B cell (primary cell): ENCODE data around the gene MRPS34. TPM values are rescaled to one million over a fixed set of nuclear protein-coding genes. Genes with fewer than 3 reads are reported as not detected.

Source experiments
- ATAC-seq: fragments of 200-7000 bp; cut with Tn5 transposase; one replicate; pipeline ENCODE4 v1.10.0; 2021; ENCODE audit warnings: low read depth, mild to moderate bottlenecking, moderate number of reproducible peaks, moderate library complexity
- CTCF ChIA-PET: fragments of 350-600 bp; sonication (Branson Sonifier 250); formaldehyde crosslinking; loops from one replicate; lab custom pipeline; 2021; ENCODE audit warnings: antibody characterized with exemption, inconsistent platforms; lab: Charles Lee
- POLR2A ChIA-PET: fragments of 350-600 bp; sonication (Branson Sonifier 250); formaldehyde crosslinking; loops from one replicate; lab custom pipeline; 2021; ENCODE audit warnings: antibody characterized with exemption; lab: Charles Lee
- DNase-seq: peaks from one replicate; pipeline ENCODE4 v3.0.0; 2013
- H2AFZ ChIP-seq: 2 replicates; pipeline ENCODE4 v1.6.1; 2012; ENCODE audit warnings: mild to moderate bottlenecking, low read depth, low read length; ENCODE audit not compliant: insufficient read depth, poor library complexity, severe bottlenecking
- H3K27ac ChIP-seq, 2 donors: 1 replicate in 1 of 2; 2 replicates in 1 of 2; pipeline ENCODE4 v1.5.1; 2012 to 2013; ENCODE audit warnings: low read length in 2 of 2, mild to moderate bottlenecking in 2 of 2, moderate library complexity in 1 of 2
- H3K27me3 ChIP-seq, 4 experiments: fragments of 200-600 bp in 1 of 4; sonication (generic) in 1 of 4; replicated peaks in 1 of 4; 1 replicate in 2 of 4; 2 replicates in 2 of 4; pipeline versions ENCODE4 v1.6.1 to v1.7.0; 2013 to 2016; ENCODE audit warnings: low read length in 3 of 4, mild to moderate bottlenecking in 2 of 4, mixed read lengths in 1 of 4, moderate library complexity in 1 of 4; ENCODE audit not compliant: insufficient read depth in 4 of 4, control insufficient read depth in 3 of 4; ENCODE audit errors: control extremely low read depth in 1 of 4
- H3K36me3 ChIP-seq, 2 experiments: replicated peaks in 1 of 2; 1 replicate in 1 of 2; 2 replicates in 1 of 2; pipeline versions ENCODE4 v1.6.1 to v1.7.1; 2013; ENCODE audit warnings: low read length in 1 of 2; ENCODE audit not compliant: insufficient read depth in 2 of 2, control insufficient read depth in 1 of 2; ENCODE audit errors: control extremely low read depth in 1 of 2, extremely low read depth in 1 of 2
- H3K4me1 ChIP-seq, 2 donors: fragments of 200-600 bp in 1 of 2; sonication (generic) in 1 of 2; 1 replicate in 1 of 2; 2 replicates in 1 of 2; pipeline versions ENCODE4 v1.5.1 to v1.6.1; 2013 to 2017; ENCODE audit warnings: low read length in 2 of 2; ENCODE audit not compliant: control insufficient read depth in 2 of 2, insufficient read depth in 2 of 2
- H3K4me2 ChIP-seq: replicated peaks from 2 replicates; pipeline ENCODE3; 2012; ENCODE audit warnings: mild to moderate bottlenecking, low read depth, low read length; ENCODE audit not compliant: poor library complexity, severe bottlenecking
- H3K4me3 ChIP-seq, 5 experiments: fragments of 200-600 bp in 1 of 5; sonication (generic) in 1 of 5; 1 replicate in 3 of 5; 2 replicates in 2 of 5; pipeline versions ENCODE4 v1.5.1 to v1.7.0; 2011 to 2016; ENCODE audit warnings: low read length in 4 of 5, mild to moderate bottlenecking in 4 of 5, low read depth in 2 of 5, control low read depth in 1 of 5, moderate library complexity in 1 of 5; ENCODE audit not compliant: insufficient read depth in 1 of 5; ENCODE audit errors: control extremely low read depth in 1 of 5, extremely low read depth in 1 of 5
- H3K79me2 ChIP-seq: fragments of 200-600 bp; sonication (generic); one replicate; pipeline ENCODE4 v1.6.0; 2016; ENCODE audit warnings: low read length; ENCODE audit not compliant: control insufficient read depth, insufficient read depth
- H3K9ac ChIP-seq: fragments of 200-600 bp; sonication (generic); 2 replicates; pipeline ENCODE4 v1.6.1; 2017; ENCODE audit warnings: mild to moderate bottlenecking, low read length, moderate library complexity
- H3K9me3 ChIP-seq, 3 donors: one replicate each; pipeline versions ENCODE4 v1.6.1 to v1.7.1; 2013; ENCODE audit warnings: low read length in 2 of 3; ENCODE audit not compliant: control insufficient read depth in 2 of 3, insufficient read depth in 1 of 3; ENCODE audit errors: control extremely low read depth in 1 of 3
- H4K20me1 ChIP-seq: 2 replicates; pipeline ENCODE4 v1.6.0; 2012; ENCODE audit warnings: mild to moderate bottlenecking, low read length; ENCODE audit not compliant: insufficient read depth, control insufficient read depth, poor library complexity, severe bottlenecking
- H3K27ac Mint-ChIP-seq: one replicate; pipeline ENCODE4 v1.8.0; 2021; ENCODE audit warnings: mixed read lengths
- H3K27me3 Mint-ChIP-seq: one replicate; pipeline ENCODE4 v1.8.0; 2021; ENCODE audit warnings: mixed read lengths
- H3K4me1 Mint-ChIP-seq: one replicate; pipeline ENCODE4 v1.8.0; 2021; ENCODE audit warnings: mixed read lengths
- H3K4me3 Mint-ChIP-seq: one replicate; pipeline ENCODE4 v1.8.0; 2021; ENCODE audit warnings: mixed read lengths
- H3K9me3 Mint-ChIP-seq: one replicate; pipeline ENCODE4 v1.8.0; 2022; ENCODE audit warnings: mixed read lengths; ENCODE audit not compliant: insufficient read depth
- EZH2 ChIP-seq: IDR thresholded peaks from 2 replicates; pipeline ENCODE4 v1.6.1; 2012; ENCODE audit warnings: borderline replicate concordance, low read depth, mild to moderate bottlenecking, moderate library complexity, low read length; ENCODE audit not compliant: insufficient read depth, poor library complexity, severe bottlenecking
- WGBS: methylation state at CpG from one replicate; pipeline ENCODE4 v1.1.5; 2013; ENCODE audit warnings: missing lambda C conversion rate; ENCODE audit not compliant: insufficient coverage; 5-methylcytosine and 5-hydroxymethylcytosine counted together
- intact Hi-C: fragments of 100-400 bp; cut with micrococcal nuclease; formaldehyde crosslinking; loops from one replicate; pipeline ENCODE4 v1.10.0; 2022
- polyA plus RNA-seq: library from polyadenylated mRNA; depleted of rRNA; stranded (reverse); fragments of >200 nt; gene quantifications from 2 replicates; pipeline ENCODE4 v1.2.3, GENCODE V29; 2012
- total RNA-seq, 2 donors: library from RNA; stranded (reverse); fragments of 120-200 nt in 1 of 2; gene quantifications; 1 replicate in 1 of 2; 2 replicates in 1 of 2; pipeline versions ENCODE4 v1.2.3 to v1.2.4, GENCODE V29; 2013 to 2022
- TF ChIP-seq, protein P1 (sequence below): fragments of 200-600 bp; IDR thresholded peaks from one replicate; pipeline ENCODE4 v1.8.0; 2022; ENCODE audit warnings: antibody characterized with exemption, mild to moderate bottlenecking

Gene MRPS34
- total and polyA plus RNA-seq, 2 donors (not counting 1 experiment from before 2014, with no cell fraction given), result 44.6 to 55.2 TPM

DNA sequence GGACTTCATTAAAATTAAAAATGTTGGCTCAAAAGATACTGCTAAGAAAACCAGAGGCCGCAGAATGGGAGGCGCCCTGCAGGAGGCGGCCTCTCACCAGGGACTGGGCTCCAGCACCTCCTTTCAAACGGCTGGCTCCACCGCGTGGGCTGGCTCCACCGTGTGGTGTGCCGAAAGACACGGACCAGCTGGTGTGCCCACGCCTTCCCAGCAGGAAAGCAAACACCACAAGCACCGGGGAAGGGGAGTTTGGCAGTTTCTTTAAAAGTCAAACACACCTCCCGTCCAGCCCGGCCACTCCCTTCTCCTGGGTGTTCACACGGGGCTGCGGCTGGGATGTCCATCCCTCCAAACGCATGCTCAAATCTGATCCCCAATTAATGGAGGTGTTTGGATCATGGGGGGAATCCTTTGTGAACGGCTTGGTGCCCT lies 39.8 kb upstream of the MRPS34 start:
- Histone ChIP-seq H3K36me3 (peaks cover 3 to 54% of the 10 kb centered on the region in 2 experiments), H3K4me2 (no peak overlapping the region), H3K9ac (no peak overlapping the region), H4K20me1 (peaks cover 13% of the 10 kb centered on the region), H3K4me3 (no peak overlapping the region), H3K79me2 (no peaks in the 10 kb centered on the region), H2AFZ (no peak overlapping the region), H3K4me1 (no peaks in the 10 kb centered on the region), H3K27me3 (no peaks in the 10 kb centered on the region), H3K9me3 (peaks cover 0 to 4% (median 0%) of the 10 kb centered on the region in 3 donors), H3K27ac (no peak overlapping the region)
- ChIA-PET POLR2A (no interaction called here), CTCF (no interaction called here)
- Mint-ChIP-seq H3K4me3 (no peak overlapping the region), H3K9me3 (no peaks in the 10 kb centered on the region), H3K27ac (no peak overlapping the region), H3K27me3 (no peaks in the 10 kb centered on the region), H3K4me1 (no peaks in the 10 kb centered on the region)
- no peak for DNase-seq
- peak; percentile 49 for ATAC-seq
- 25% methylated on average over 4 of the region's 17 CpGs for WGBS
- intact Hi-C loops, result no loop called here
- TF ChIP-seq, protein P1, sequence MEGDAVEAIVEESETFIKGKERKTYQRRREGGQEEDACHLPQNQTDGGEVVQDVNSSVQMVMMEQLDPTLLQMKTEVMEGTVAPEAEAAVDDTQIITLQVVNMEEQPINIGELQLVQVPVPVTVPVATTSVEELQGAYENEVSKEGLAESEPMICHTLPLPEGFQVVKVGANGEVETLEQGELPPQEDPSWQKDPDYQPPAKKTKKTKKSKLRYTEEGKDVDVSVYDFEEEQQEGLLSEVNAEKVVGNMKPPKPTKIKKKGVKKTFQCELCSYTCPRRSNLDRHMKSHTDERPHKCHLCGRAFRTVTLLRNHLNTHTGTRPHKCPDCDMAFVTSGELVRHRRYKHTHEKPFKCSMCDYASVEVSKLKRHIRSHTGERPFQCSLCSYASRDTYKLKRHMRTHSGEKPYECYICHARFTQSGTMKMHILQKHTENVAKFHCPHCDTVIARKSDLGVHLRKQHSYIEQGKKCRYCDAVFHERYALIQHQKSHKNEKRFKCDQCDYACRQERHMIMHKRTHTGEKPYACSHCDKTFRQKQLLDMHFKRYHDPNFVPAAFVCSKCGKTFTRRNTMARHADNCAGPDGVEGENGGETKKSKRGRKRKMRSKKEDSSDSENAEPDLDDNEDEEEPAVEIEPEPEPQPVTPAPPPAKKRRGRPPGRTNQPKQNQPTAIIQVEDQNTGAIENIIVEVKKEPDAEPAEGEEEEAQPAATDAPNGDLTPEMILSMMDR, result no peak
- no peak for TF ChIP-seq EZH2

DNA sequence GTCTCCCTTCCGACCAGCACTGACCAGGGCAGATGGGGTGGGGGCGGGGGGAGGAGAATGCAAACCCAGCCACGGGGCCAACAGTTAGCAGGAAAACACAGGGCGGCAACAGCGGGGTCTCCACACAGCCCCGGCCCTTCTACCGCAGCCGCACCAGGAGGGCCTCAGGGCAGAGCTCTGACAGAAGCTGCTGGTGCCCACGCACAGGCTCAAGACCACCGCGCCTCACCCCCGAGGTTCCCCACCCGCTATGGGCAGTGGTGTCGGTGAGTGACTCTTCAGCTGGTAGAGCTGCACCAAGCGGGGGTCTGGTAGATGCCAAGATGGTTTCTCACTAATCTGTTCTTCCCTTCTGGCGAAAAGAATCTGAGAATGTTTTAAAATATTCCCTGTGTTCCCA lies 37.6 kb upstream of the MRPS34 start:
- H3K27ac Mint-ChIP-seq, result no peak overlapping the region
- Histone ChIP-seq H3K27ac (no peak overlapping the region), H4K20me1 (peaks cover 9% of the 10 kb centered on the region), H3K79me2 (no peaks in the 10 kb centered on the region), H3K4me2 (no peak overlapping the region), H2AFZ (no peak overlapping the region), H3K9me3 (peaks cover 0 to 12% (median 0%) of the 10 kb centered on the region in 3 donors), H3K27me3 (no peaks in the 10 kb centered on the region), H3K4me1 (no peaks in the 10 kb centered on the region), H3K9ac (no peak overlapping the region), H3K36me3 (peaks cover 3 to 39% of the 10 kb centered on the region in 2 experiments), H3K4me3 (no peak overlapping the region)
- no peak for DNase-seq
- CTCF ChIA-PET, result no interaction called here
- WGBS, result 96% methylated on average over 15 of the region's 16 CpGs
- no peak for TF ChIP-seq EZH2
- TF ChIP-seq, protein P1, result no peak
- ATAC-seq, result no peak
- intact Hi-C loops, result no loop called here
- POLR2A ChIA-PET, result no interaction called here
- no peaks in the 10 kb centered on the region for H3K9me3 Mint-ChIP-seq
- no peak overlapping the region for H3K4me3 Mint-ChIP-seq
- no peaks in the 10 kb centered on the region for H3K27me3 Mint-ChIP-seq
- H3K4me1 Mint-ChIP-seq, result no peaks in the 10 kb centered on the region
